ENCODE measurements around the gene RXRB. TPM values are rescaled to one million over a fixed set of nuclear protein-coding genes. Genes with fewer than 3 reads are reported as not detected.
A peak's percentile ranks its signal among the peaks of the same experiment; 100 is the strongest.

Gene RXRB
- total RNA-seq, 2 experiments from 2014 or later, result 42.9 to 45.0 TPM

- H3K27ac Mint-ChIP-seq, result no peak overlapping the region
- ATAC-seq (ENCODE audit: poor library complexity) (no peak), DNase-seq (no peak)
- H3K4me1 Mint-ChIP-seq (ENCODE audit: low read depth), result peaks cover 25% of the 10 kb centered on the region
- peaks cover 12% of the 10 kb centered on the region for H3K36me3 ChIP-seq (ENCODE audit: insufficient read depth, low read length)
- H3K4me1 ChIP-seq (ENCODE audit: insufficient read depth, low read length), result peaks cover 17% of the 10 kb centered on the region
- H3K27ac ChIP-seq (ENCODE audit: low read depth in 1 of 2, low read length in 2 of 2), result no peak overlapping the region
- ChIA-PET POLR2A (no interaction called here), CTCF (no interaction called here)
- H3K9me3 Mint-ChIP-seq, result no peaks in the 10 kb centered on the region
- H3K27me3 Mint-ChIP-seq, result peaks cover 61% of the 10 kb centered on the region
- intact Hi-C loops (cut with DNase I, micrococcal nuclease), result no loop called here
- no peak overlapping the region for H3K4me3 Mint-ChIP-seq
- H3K27me3 ChIP-seq (ENCODE audit: control insufficient read depth in 1 of 2, insufficient read depth in 2 of 2, low read length in 2 of 2), result peaks cover 0 to 14% of the 10 kb centered on the region in 2 experiments
- TF ChIP-seq CTCF (IDR thresholded peaks at IDR 0.05), result no peak
- H3K36me3 Mint-ChIP-seq (ENCODE audit: low read depth), result peaks cover 28% of the 10 kb centered on the region
- no peak overlapping the region for H3K4me3 ChIP-seq (ENCODE audit: low read length)
- H3K9me3 ChIP-seq (ENCODE audit: control insufficient read depth in 1 of 2, insufficient read depth in 1 of 2, low read length in 2 of 2), result no peaks in the 10 kb centered on the region
Observed at GRCh38 chr6:33215271-33216116, 15.0 kb upstream of the RXRB start.

GRCh38 chr6:33213989-33214335 is 13.5 kb upstream of the RXRB start:
- peaks cover 36% of the 10 kb centered on the region for H3K4me1 Mint-ChIP-seq (ENCODE audit: low read depth)
- no peak for ATAC-seq (ENCODE audit: poor library complexity)

GRCh38 chr6:33213166-33213988 is 12.9 kb upstream of the RXRB start:
- Histone ChIP-seq H3K4me1 (ENCODE audit: insufficient read depth, low read length) (peaks cover 30% of the 10 kb centered on the region), H3K36me3 (ENCODE audit: insufficient read depth, low read length) (peaks cover 19% of the 10 kb centered on the region), H3K27ac (ENCODE audit: low read depth in 1 of 2, low read length in 2 of 2) (no peak overlapping the region), H3K27me3 (ENCODE audit: control insufficient read depth in 1 of 2, insufficient read depth in 2 of 2, low read length in 2 of 2) (peaks cover 0 to 14% of the 10 kb centered on the region in 2 experiments), H3K9me3 (ENCODE audit: control insufficient read depth in 1 of 2, insufficient read depth in 1 of 2, low read length in 2 of 2) (no peaks in the 10 kb centered on the region), H3K4me3 (ENCODE audit: low read length) (peak overlapping the region; percentile 42)
- Mint-ChIP-seq H3K4me1 (ENCODE audit: low read depth) (peaks cover 40% of the 10 kb centered on the region), H3K27ac (peak overlapping the region; percentile 58), H3K4me3 (peak overlapping the region; percentile 80), H3K9me3 (no peaks in the 10 kb centered on the region), H3K36me3 (ENCODE audit: low read depth) (peaks cover 49% of the 10 kb centered on the region), H3K27me3 (peaks cover 46% of the 10 kb centered on the region)
- no peak for TF ChIP-seq CTCF (IDR thresholded peaks at IDR 0.05)
- intact Hi-C loops (cut with DNase I, micrococcal nuclease), result no loop called here
- ChIA-PET CTCF (no interaction called here), POLR2A (no interaction called here)
- peak; percentile 24 for ATAC-seq (ENCODE audit: poor library complexity)
- peak in 5 of 14 experiments; percentile 15 to 55 (median 17) for DNase-seq

More at GRCh38 chr6:33213989-33214335, 13.5 kb upstream of the RXRB start:
- Mint-ChIP-seq H3K36me3 (ENCODE audit: low read depth) (peaks cover 43% of the 10 kb centered on the region), H3K9me3 (no peaks in the 10 kb centered on the region), H3K27ac (peak overlapping the region; percentile 7), H3K27me3 (peaks cover 52% of the 10 kb centered on the region), H3K4me3 (peak overlapping the region; percentile 80)
- no peak for TF ChIP-seq CTCF (IDR thresholded peaks at IDR 0.05)
- ChIA-PET CTCF (no interaction called here), POLR2A (no interaction called here)
- intact Hi-C loops (cut with DNase I, micrococcal nuclease), result no loop called here
- H3K27ac ChIP-seq (ENCODE audit: low read depth in 1 of 2, low read length in 2 of 2), result no peak overlapping the region
- peaks cover 26% of the 10 kb centered on the region for H3K4me1 ChIP-seq (ENCODE audit: insufficient read depth, low read length)
- no peak for DNase-seq
- H3K27me3 ChIP-seq (ENCODE audit: control insufficient read depth in 1 of 2, insufficient read depth in 2 of 2, low read length in 2 of 2), result peaks cover 0 to 14% of the 10 kb centered on the region in 2 experiments
- H3K36me3 ChIP-seq (ENCODE audit: insufficient read depth, low read length), result peaks cover 19% of the 10 kb centered on the region
- H3K9me3 ChIP-seq (ENCODE audit: control insufficient read depth in 1 of 2, insufficient read depth in 1 of 2, low read length in 2 of 2), result no peaks in the 10 kb centered on the region
- H3K4me3 ChIP-seq (ENCODE audit: low read length), result no peak overlapping the region
